Measurements from ENCODE around the gene ATXN1. TPM values are rescaled to one million over a fixed set of nuclear protein-coding genes. Genes with fewer than 3 reads are reported as not detected.

ATXN1 gene
- total and polyA plus RNA-seq, 2 of the 8 experiments (the other 6 are each of a cell fraction or from before 2014, with no cell fraction given), result 1.6 to 4.0 TPM

DNA sequence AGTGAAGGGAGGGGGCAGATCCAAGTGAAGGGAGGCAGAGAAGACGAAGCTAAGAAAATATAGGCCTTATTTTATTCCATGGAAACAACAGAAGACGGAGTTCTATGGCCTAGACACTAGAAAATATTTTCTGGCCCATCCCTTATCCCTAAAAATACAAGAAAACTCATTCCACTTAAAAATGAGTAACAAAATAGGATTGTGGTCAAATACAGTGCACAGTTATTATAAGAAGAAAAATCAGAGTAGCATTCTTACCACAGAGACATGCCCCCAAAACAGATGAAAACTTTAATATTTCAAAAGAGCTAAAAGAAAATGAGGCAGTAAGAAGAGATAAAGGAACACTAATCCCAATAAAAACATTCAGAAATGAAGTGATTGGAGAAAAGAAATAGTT is 320.0 kb downstream of the ATXN1 start:
- Histone ChIP-seq H2BK15ac (ENCODE audit: low read length) (no peak overlapping the region), H3K4me2 (ENCODE audit: insufficient read depth in 1 of 2, low read depth in 2 of 2, low read length in 2 of 2) (no peak overlapping the region), H3K9ac (replicated peaks in 1 of 4; ENCODE audit: extremely low read depth in 1 of 4, low read depth in 3 of 4, low read length in 3 of 4) (no peak overlapping the region), H3K18ac (ENCODE audit: extremely low read depth, low read length) (no peak overlapping the region), H4K91ac (replicated peaks; ENCODE audit: insufficient read length, low read length) (no peak overlapping the region), H3K4me1 (replicated peaks in 1 of 4; ENCODE audit: control insufficient read depth in 3 of 4, insufficient read depth in 4 of 4, low read length in 3 of 4) (no peaks in the 10 kb centered on the region), H3K4me3 (ENCODE audit: extremely low read depth in 1 of 4, insufficient read depth in 2 of 4, low read depth in 3 of 4, low read length in 4 of 4) (no peak overlapping the region), H3K27me3 (replicated peaks in 1 of 4; ENCODE audit: control insufficient read depth in 3 of 4, extremely low read depth in 1 of 4, insufficient read depth in 3 of 4, low read length in 3 of 4) (no peaks in the 10 kb centered on the region), H3K79me2 (ENCODE audit: control insufficient read depth in 1 of 2, insufficient read depth in 2 of 2, low read length in 2 of 2) (no peaks in the 10 kb centered on the region), H2BK120ac (replicated peaks; ENCODE audit: low read depth, low read length) (no peak overlapping the region), H2AK5ac (ENCODE audit: low read depth, low read length) (no peak overlapping the region), H3K36me3 (ENCODE audit: control insufficient read depth in 2 of 4, insufficient read depth in 4 of 4, low read length in 3 of 4) (no peaks in the 10 kb centered on the region), H4K20me1 (replicated peaks in 1 of 2; ENCODE audit: control insufficient read depth in 1 of 2, insufficient read depth in 2 of 2, low read length in 2 of 2) (no peaks in the 10 kb centered on the region), H2BK5ac (ENCODE audit: low read depth, low read length) (no peak overlapping the region), H4K5ac (ENCODE audit: insufficient read length, low read depth, low read length) (no peak overlapping the region), H4K8ac (ENCODE audit: extremely low read depth, insufficient read depth, low read length) (no peak overlapping the region), H3K23ac (ENCODE audit: insufficient read length) (no peak overlapping the region), H2BK20ac (ENCODE audit: low read length) (no peak overlapping the region), H3K9me3 (ENCODE audit: insufficient read depth in 2 of 2, low read depth in 1 of 2, low read length in 1 of 2) (no peaks in the 10 kb centered on the region), H3K27ac (ENCODE audit: low read depth, low read length) (no peak overlapping the region), H3K14ac (ENCODE audit: insufficient read length) (no peak overlapping the region), H3K4ac (replicated peaks; ENCODE audit: insufficient read length, low read depth, low read length) (no peak overlapping the region), H2AFZ (ENCODE audit: low read length) (no peak overlapping the region), H2BK12ac (ENCODE audit: low read depth, low read length) (no peak overlapping the region), H3K23me2 (ENCODE audit: low read depth, low read length) (no peaks in the 10 kb centered on the region), H3K56ac (replicated peaks; ENCODE audit: insufficient read length, low read depth, low read length) (no peak overlapping the region), H3K79me1 (ENCODE audit: low read depth, low read length) (no peaks in the 10 kb centered on the region)
- FAIRE-seq, result no peak
- CTCF ChIA-PET (ENCODE audit: partially characterized antibody), result no interaction called here
- POLR2A ChIA-PET (ENCODE audit: partially characterized antibody), result interaction anchor here (0.9 kb wide), 1 partner anchor 8 kb away, joined by 3 read pairs; no protein-coding TSS in a partner anchor
- 90% methylated on average over 2 of the region's 2 CpGs; no CpG with 5 or more reads in 1 of the 2 experiments for WGBS, 2 experiments (ENCODE audit: extremely low coverage in 1 of 2, insufficient coverage in 1 of 2, insufficient read length in 1 of 2, insufficient replicate concordance in 2 of 2, low coverage in 1 of 2, low lambda C conversion rate in 2 of 2, missing lambda C conversion rate in 1 of 2)
- DNase-seq (ENCODE audit: low read depth in 1 of 2, low spot score in 2 of 2), result no peak
- TF ChIP-seq, protein P1, sequence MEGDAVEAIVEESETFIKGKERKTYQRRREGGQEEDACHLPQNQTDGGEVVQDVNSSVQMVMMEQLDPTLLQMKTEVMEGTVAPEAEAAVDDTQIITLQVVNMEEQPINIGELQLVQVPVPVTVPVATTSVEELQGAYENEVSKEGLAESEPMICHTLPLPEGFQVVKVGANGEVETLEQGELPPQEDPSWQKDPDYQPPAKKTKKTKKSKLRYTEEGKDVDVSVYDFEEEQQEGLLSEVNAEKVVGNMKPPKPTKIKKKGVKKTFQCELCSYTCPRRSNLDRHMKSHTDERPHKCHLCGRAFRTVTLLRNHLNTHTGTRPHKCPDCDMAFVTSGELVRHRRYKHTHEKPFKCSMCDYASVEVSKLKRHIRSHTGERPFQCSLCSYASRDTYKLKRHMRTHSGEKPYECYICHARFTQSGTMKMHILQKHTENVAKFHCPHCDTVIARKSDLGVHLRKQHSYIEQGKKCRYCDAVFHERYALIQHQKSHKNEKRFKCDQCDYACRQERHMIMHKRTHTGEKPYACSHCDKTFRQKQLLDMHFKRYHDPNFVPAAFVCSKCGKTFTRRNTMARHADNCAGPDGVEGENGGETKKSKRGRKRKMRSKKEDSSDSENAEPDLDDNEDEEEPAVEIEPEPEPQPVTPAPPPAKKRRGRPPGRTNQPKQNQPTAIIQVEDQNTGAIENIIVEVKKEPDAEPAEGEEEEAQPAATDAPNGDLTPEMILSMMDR (IDR thresholded peaks at IDR 0.05; ENCODE audit: control extremely low read depth in 1 of 3, insufficient read depth in 1 of 3, low read depth in 1 of 3, low read length in 3 of 3), result no peak
- TF ChIP-seq RAD21 (IDR thresholded peaks at IDR 0.05 in 1 of 2, conservative IDR thresholded peaks at IDR 0.05 in 1 of 2; ENCODE audit: low read depth in 2 of 2, low read length in 2 of 2), result no peak
- no peak for TF ChIP-seq SIN3A (conservative IDR thresholded peaks at IDR 0.05 in 1 of 2, IDR thresholded peaks at IDR 0.05 in 1 of 2; ENCODE audit: low read depth in 1 of 2, low read length in 2 of 2)
- TF ChIP-seq CHD2 (IDR thresholded peaks at IDR 0.05; ENCODE audit: low read length), result no peak
- no peak for TF ChIP-seq E2F6 (IDR thresholded peaks at IDR 0.05)
- no peak for TF ChIP-seq POU5F1 (IDR thresholded peaks at IDR 0.05; ENCODE audit: low read depth, low read length)
- no peak for TF ChIP-seq MAX (IDR thresholded peaks at IDR 0.05)
- TF ChIP-seq TAF1 (IDR thresholded peaks at IDR 0.05; ENCODE audit: low read depth, low read length), result no peak
- TF ChIP-seq EGR1 (IDR thresholded peaks at IDR 0.05; ENCODE audit: borderline replicate concordance, low read depth, low read length), result no peak
- TF ChIP-seq KDM4A (IDR thresholded peaks at IDR 0.05; ENCODE audit: low read depth, low read length, severe bottlenecking), result no peak
